Panc1 (cell line): ENCODE data around the gene RHOJ. TPM values are rescaled to one million over a fixed set of nuclear protein-coding genes. Genes with fewer than 3 reads are reported as not detected.

ENCODE experiments used
- ATAC-seq: fragments of 200-7000 bp; cut with Tn5 transposase; 2 replicates; pipeline ENCODE4 v1.9.1; 2020; ENCODE audit warnings: mild to moderate bottlenecking, moderate library complexity
- BruUV-seq: library from RNA; stranded (reverse); fragments of 400-500 nt; replicated peaks from 2 replicates; lab custom pipeline; 2021; lab: Mats Ljungman, UMichigan
- CTCF ChIA-PET: fragments of 300-600 bp; sonication (Branson Sonifier 250); formaldehyde crosslinking; loops from one replicate; lab custom pipeline; 2022; ENCODE audit warnings: antibody characterized with exemption; lab: Charles Lee
- POLR2A ChIA-PET: fragments of 300-600 bp; sonication (Branson Sonifier 250); formaldehyde crosslinking; loops from one replicate; lab custom pipeline; 2022; ENCODE audit warnings: antibody characterized with exemption; lab: Charles Lee
- DNase-seq: peaks from one replicate; pipeline ENCODE4 v3.0.0-alpha.2; 2010; ENCODE audit warnings: low read depth, low spot score
- H3K27ac ChIP-seq: 2 replicates; pipeline ENCODE4 v1.5.1; 2011; ENCODE audit warnings: mild to moderate bottlenecking, low read length, inconsistent platforms
- H3K27me3 ChIP-seq: fragments of 200-500 bp; sonication (Bioruptor generic); 2 replicates; pipeline ENCODE4 v1.6.0; 2014; ENCODE audit warnings: low read length, inconsistent platforms; ENCODE audit not compliant: control insufficient read depth, insufficient read depth
- H3K36me3 ChIP-seq: fragments of 200-500 bp; sonication (Bioruptor generic); 2 replicates; pipeline ENCODE4 v1.5.1; 2014; ENCODE audit warnings: inconsistent platforms, mild to moderate bottlenecking, low read length, moderate library complexity; ENCODE audit not compliant: control insufficient read depth, insufficient read depth
- H3K4me1 ChIP-seq: 2 replicates; pipeline ENCODE4 v1.5.1; 2011; ENCODE audit warnings: inconsistent platforms, mild to moderate bottlenecking, low read length, moderate library complexity; ENCODE audit not compliant: control insufficient read depth, insufficient read depth
- H3K4me3 ChIP-seq, 2 experiments: 2 replicates each; pipeline ENCODE4 v1.5.1; 2011 to 2012; ENCODE audit warnings: low read depth in 2 of 2, low read length in 2 of 2, mild to moderate bottlenecking in 2 of 2, inconsistent platforms in 1 of 2, moderate library complexity in 1 of 2
- H3K9me3 ChIP-seq: fragments of 200-500 bp; sonication (Bioruptor generic); 2 replicates; pipeline ENCODE4 v1.5.1; 2014; ENCODE audit warnings: low read depth, mild to moderate bottlenecking, inconsistent platforms, low read length, moderate library complexity; ENCODE audit not compliant: control insufficient read depth, insufficient read depth
- POLR2AphosphoS5 ChIP-seq: IDR thresholded peaks from 2 replicates; pipeline ENCODE4 v1.6.1; 2012; ENCODE audit warnings: mild to moderate bottlenecking, low read depth, low read length, moderate library complexity
- REST ChIP-seq, 2 experiments: IDR thresholded peaks; 2 replicates each; pipeline ENCODE4 v1.6.1; 2011 to 2012; ENCODE audit warnings: low read depth in 2 of 2, control low read depth in 1 of 2, low read length in 1 of 2, mild to moderate bottlenecking in 1 of 2, moderate library complexity in 1 of 2; ENCODE audit not compliant: insufficient read depth in 1 of 2
- SIN3A ChIP-seq: IDR thresholded peaks from 2 replicates; pipeline ENCODE4 v1.6.1; 2012; ENCODE audit warnings: low read depth, mild to moderate bottlenecking, low read length, moderate library complexity, borderline replicate concordance; ENCODE audit not compliant: insufficient read depth
- TCF7L2 ChIP-seq: IDR thresholded peaks from 2 replicates; pipeline ENCODE4 v1.6.1; 2011; ENCODE audit warnings: mild to moderate bottlenecking, low read depth, low read length, inconsistent platforms
- in situ Hi-C: cut with HindIII; loops from 2 replicates; pipeline ENCODE4 v1.10.0; 2016; ENCODE audit warnings: low sequenced_read_pairs, low pct_unique_long_range_greater_than_20kb
- intact Hi-C: fragments of 100-400 bp; cut with micrococcal nuclease; formaldehyde crosslinking; loops from one replicate; pipeline ENCODE4 v1.10.0; 2022; ENCODE audit not compliant: unreplicated experiment
- total RNA-seq: library from RNA; stranded (reverse); gene quantifications from one replicate; pipeline ENCODE4 v1.2.1, GENCODE V29; 2021; ENCODE audit not compliant: unreplicated experiment
- TF ChIP-seq, protein P1 (sequence below): fragments of 450-650 bp; IDR thresholded peaks from 2 replicates; pipeline ENCODE4 v1.5.1; 2017; ENCODE audit warnings: mild to moderate bottlenecking

RHOJ gene
- total RNA-seq, 1 experiment from 2014 or later = 0.28 TPM

DNA sequence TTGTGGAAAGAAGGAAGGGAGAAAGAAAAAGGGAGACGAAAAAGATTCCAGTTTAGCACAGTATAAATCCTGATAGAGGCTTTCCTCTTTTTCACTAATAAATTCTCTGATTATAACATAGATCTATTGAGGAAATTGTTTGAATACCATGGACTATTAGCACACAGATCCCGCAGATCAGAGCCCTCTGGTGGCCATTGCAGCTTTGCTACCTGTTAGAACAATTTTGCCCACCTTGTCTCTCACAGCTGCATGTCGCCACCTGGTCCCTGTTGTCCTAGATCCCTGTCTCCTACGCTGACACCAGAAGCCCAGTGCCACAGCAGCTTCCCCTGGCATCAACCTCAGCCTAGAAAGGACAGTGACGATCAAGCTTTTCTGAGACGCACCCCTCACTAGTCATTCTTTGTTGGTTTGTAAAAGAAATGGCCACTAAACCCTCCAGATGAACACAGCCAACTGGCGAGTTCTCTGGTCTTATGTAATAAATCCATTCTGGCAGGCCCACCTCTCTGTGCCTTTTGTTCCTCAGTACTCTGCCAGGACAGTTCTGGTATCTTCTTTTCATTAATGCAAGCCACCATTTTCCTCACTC, 104.6 kb downstream of the RHOJ start:
- Histone ChIP-seq H3K9me3 (no peaks in the 10 kb centered on the region), H3K36me3 (no peaks in the 10 kb centered on the region), H3K27ac (no peak overlapping the region), H3K4me1 (no peaks in the 10 kb centered on the region), H3K27me3 (no peaks in the 10 kb centered on the region), H3K4me3 (no peak overlapping the region)
- in situ Hi-C loops = no loop called here
- DNase-seq = no peak
- no TSS peak for BruUV-seq
- POLR2A ChIA-PET = no interaction called here
- no peak for TF ChIP-seq POLR2AphosphoS5
- TF ChIP-seq, protein P1, sequence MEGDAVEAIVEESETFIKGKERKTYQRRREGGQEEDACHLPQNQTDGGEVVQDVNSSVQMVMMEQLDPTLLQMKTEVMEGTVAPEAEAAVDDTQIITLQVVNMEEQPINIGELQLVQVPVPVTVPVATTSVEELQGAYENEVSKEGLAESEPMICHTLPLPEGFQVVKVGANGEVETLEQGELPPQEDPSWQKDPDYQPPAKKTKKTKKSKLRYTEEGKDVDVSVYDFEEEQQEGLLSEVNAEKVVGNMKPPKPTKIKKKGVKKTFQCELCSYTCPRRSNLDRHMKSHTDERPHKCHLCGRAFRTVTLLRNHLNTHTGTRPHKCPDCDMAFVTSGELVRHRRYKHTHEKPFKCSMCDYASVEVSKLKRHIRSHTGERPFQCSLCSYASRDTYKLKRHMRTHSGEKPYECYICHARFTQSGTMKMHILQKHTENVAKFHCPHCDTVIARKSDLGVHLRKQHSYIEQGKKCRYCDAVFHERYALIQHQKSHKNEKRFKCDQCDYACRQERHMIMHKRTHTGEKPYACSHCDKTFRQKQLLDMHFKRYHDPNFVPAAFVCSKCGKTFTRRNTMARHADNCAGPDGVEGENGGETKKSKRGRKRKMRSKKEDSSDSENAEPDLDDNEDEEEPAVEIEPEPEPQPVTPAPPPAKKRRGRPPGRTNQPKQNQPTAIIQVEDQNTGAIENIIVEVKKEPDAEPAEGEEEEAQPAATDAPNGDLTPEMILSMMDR = peak; percentile 61
- CTCF ChIA-PET = no interaction called here
- peak; percentile 58; the same call in 1 of the 2 replicates for ATAC-seq
- intact Hi-C loops = no loop called here

DNA sequence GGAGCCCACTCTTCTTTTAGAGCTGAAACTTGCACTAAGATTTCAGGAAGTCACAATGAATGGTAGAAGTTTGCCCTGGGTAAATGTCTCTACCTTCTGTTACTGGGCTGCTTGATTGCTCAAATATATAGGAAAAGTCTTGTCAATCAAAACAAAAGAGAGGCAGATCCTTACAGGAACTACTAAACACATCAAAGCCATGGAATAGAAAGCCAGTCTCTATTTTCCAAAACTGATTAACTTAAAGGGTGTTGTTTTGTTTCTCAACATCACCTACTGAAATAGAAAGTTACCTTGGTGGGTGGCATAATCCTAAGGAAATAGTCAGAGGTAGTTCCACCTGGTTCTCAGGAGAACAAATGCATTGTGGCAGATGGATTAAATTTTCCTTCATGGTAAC, 114.6 kb downstream of the RHOJ start, which contains the start of gene GPHB5:
Gene GPHB5 (minus strand): TSS at position 101 of the 400 bp plus-strand sequence. CDS start 1,086 bp downstream, outside the sequence.
- CTCF ChIA-PET = no interaction called here
- no peak within 1 kb of the TSS for H3K27ac ChIP-seq
- no peaks in the 10 kb centered on the region for H3K27me3 ChIP-seq
- intact Hi-C loops (no loop called here), in situ Hi-C loops (no loop called here)
- BruUV-seq = no TSS peak
- H3K4me1 ChIP-seq = no peaks in the 10 kb centered on the region
- TF ChIP-seq REST (IDR thresholded peaks at IDR 0.05; ENCODE audit: insufficient read depth in 1 of 2, low read depth in 2 of 2, low read length in 1 of 2) = no peak
- TF ChIP-seq POLR2AphosphoS5 = no peak
- no peak for TF ChIP-seq TCF7L2
- no peaks in the 10 kb centered on the region for H3K36me3 ChIP-seq
- H3K9me3 ChIP-seq = no peaks in the 10 kb centered on the region
- DNase-seq (no peak), ATAC-seq (no peak)
- POLR2A ChIA-PET = no interaction called here
- H3K4me3 ChIP-seq = no peak within 1 kb of the TSS

GRCh38 chr14:63322472-63322871, 118.2 kb downstream of the RHOJ start:
- CTCF ChIA-PET = no interaction called here
- DNase-seq (no peak), ATAC-seq (no peak)
- in situ Hi-C loops = no loop called here
- no peaks in the 10 kb centered on the region for H3K9me3 ChIP-seq
- no TSS peak for BruUV-seq
- H3K4me3 ChIP-seq = no peak overlapping the region
- H3K27ac ChIP-seq = no peak overlapping the region
- POLR2A ChIA-PET = no interaction called here
- no peak for TF ChIP-seq TCF7L2
- TF ChIP-seq, protein P1 = no peak
- TF ChIP-seq SIN3A = no peak
- no peak for TF ChIP-seq REST (IDR thresholded peaks at IDR 0.05; ENCODE audit: insufficient read depth in 1 of 2, low read depth in 2 of 2, low read length in 1 of 2)
- TF ChIP-seq POLR2AphosphoS5 = no peak
- H3K36me3 ChIP-seq = no peaks in the 10 kb centered on the region
- no peaks in the 10 kb centered on the region for H3K4me1 ChIP-seq
- intact Hi-C loops = no loop called here
- no peaks in the 10 kb centered on the region for H3K27me3 ChIP-seq
